ENCODE data around the gene VWA5A.

GRCh38 chr11:124123622-124124021 is 8.4 kb downstream of the VWA5A start:
- TF ChIP-seq CTCF (conservative IDR thresholded peaks at IDR 0.05 in 1 of 2, IDR thresholded peaks at IDR 0.05 in 1 of 2; ENCODE audit: low read depth in 1 of 2, low read length in 2 of 2) = no peak
- TF ChIP-seq EZH2 (IDR thresholded peaks at IDR 0.05; ENCODE audit: low read length, missing control alignments) = no peak

Data from fibroblast of lung (primary cell).